ENCODE measurements around the gene SH3PXD2B. TPM values are rescaled to one million over a fixed set of nuclear protein-coding genes. Genes with fewer than 3 reads are reported as not detected.
A peak's percentile ranks its signal among the peaks of the same experiment; 100 is the strongest.

Gene SH3PXD2B
- total and polyA plus RNA-seq, 2 donors (not counting 1 experiment from before 2014, with no cell fraction given), result 12.6 to 21.1 TPM

- no peak overlapping the region for H3K9ac ChIP-seq (ENCODE audit: insufficient read depth, low read length)
- H3K36me3 ChIP-seq (ENCODE audit: control insufficient read depth, insufficient read depth, low read length), result no peaks in the 10 kb centered on the region
- H3K79me2 ChIP-seq (ENCODE audit: control insufficient read depth, insufficient read depth, low read length), result peaks cover 14% of the 10 kb centered on the region
- H3K27me3 ChIP-seq (ENCODE audit: control insufficient read depth, insufficient read depth, low read length), result no peaks in the 10 kb centered on the region
- H2AFZ ChIP-seq (ENCODE audit: low read length), result peak overlapping the region; percentile 60
- TF ChIP-seq EZH2 (IDR thresholded peaks at IDR 0.05; ENCODE audit: low read length, missing control alignments) (no peak), CTCF (conservative IDR thresholded peaks at IDR 0.05 in 1 of 2, IDR thresholded peaks at IDR 0.05 in 1 of 2; ENCODE audit: low read depth in 1 of 2, low read length in 2 of 2) (no peak)
- H3K4me2 ChIP-seq (ENCODE audit: extremely low read depth, insufficient read depth, low read length), result no peak overlapping the region
- peak overlapping the region; percentile 26 for H3K27ac ChIP-seq (ENCODE audit: insufficient read depth, low read length)
- H3K9me3 ChIP-seq (ENCODE audit: control insufficient read depth, insufficient read depth, low read depth, low read length), result no peaks in the 10 kb centered on the region
- no peaks in the 10 kb centered on the region for H4K20me1 ChIP-seq (ENCODE audit: control insufficient read depth, extremely low read depth, insufficient read depth, low read length)
- peak overlapping the region in 1 of 4 experiments; percentile 53 for H3K4me3 ChIP-seq (replicated peaks in 1 of 4; ENCODE audit: control extremely low read depth in 1 of 4, insufficient read depth in 1 of 4, low read depth in 3 of 4, low read length in 4 of 4)
- DNase-seq (ENCODE audit: low read depth in 2 of 2), result peak; percentile 61 to 78
- peaks cover 26% of the 10 kb centered on the region for H3K4me1 ChIP-seq (ENCODE audit: control insufficient read depth, extremely low read depth, insufficient read depth, low read length)
Measured at GRCh38 chr5:172455511-172456061, 1.3 kb upstream of the SH3PXD2B start.

- peak overlapping the region; percentile 89 for H3K4me2 ChIP-seq (ENCODE audit: extremely low read depth, insufficient read depth, low read length)
- no peaks in the 10 kb centered on the region for H3K27me3 ChIP-seq (ENCODE audit: control insufficient read depth, insufficient read depth, low read length)
- DNase-seq (ENCODE audit: low read depth in 2 of 2), result no peak
Measured at GRCh38 chr5:172455087-172455381, 709 bp upstream of the SH3PXD2B start.

GRCh38 chr5:172453986-172454357 lies 353 bp downstream of the SH3PXD2B start:
- Histone ChIP-seq H3K4me2 (ENCODE audit: extremely low read depth, insufficient read depth, low read length) (peak overlapping the region; percentile 96), H3K27me3 (ENCODE audit: control insufficient read depth, insufficient read depth, low read length) (no peaks in the 10 kb centered on the region), H3K9ac (ENCODE audit: insufficient read depth, low read length) (peak overlapping the region; percentile 68), H3K27ac (ENCODE audit: insufficient read depth, low read length) (peak overlapping the region; percentile 75), H4K20me1 (ENCODE audit: control insufficient read depth, extremely low read depth, insufficient read depth, low read length) (no peaks in the 10 kb centered on the region), H3K4me3 (replicated peaks in 1 of 4; ENCODE audit: control extremely low read depth in 1 of 4, insufficient read depth in 1 of 4, low read depth in 3 of 4, low read length in 4 of 4) (peak overlapping the region; percentile 69 to 98 (median 92)), H3K36me3 (ENCODE audit: control insufficient read depth, insufficient read depth, low read length) (no peaks in the 10 kb centered on the region), H3K9me3 (ENCODE audit: control insufficient read depth, insufficient read depth, low read depth, low read length) (no peaks in the 10 kb centered on the region), H2AFZ (ENCODE audit: low read length) (peak overlapping the region; percentile 45), H3K4me1 (ENCODE audit: control insufficient read depth, extremely low read depth, insufficient read depth, low read length) (peaks cover 26% of the 10 kb centered on the region), H3K79me2 (ENCODE audit: control insufficient read depth, insufficient read depth, low read length) (peaks cover 21% of the 10 kb centered on the region)
- TF ChIP-seq CTCF (conservative IDR thresholded peaks at IDR 0.05 in 1 of 2, IDR thresholded peaks at IDR 0.05 in 1 of 2; ENCODE audit: low read depth in 1 of 2, low read length in 2 of 2) (no peak), EZH2 (IDR thresholded peaks at IDR 0.05; ENCODE audit: low read length, missing control alignments) (no peak)
- DNase-seq (ENCODE audit: low read depth in 2 of 2), result peak; percentile 38 to 51

More at GRCh38 chr5:172455087-172455381, 709 bp upstream of the SH3PXD2B start:
- peak overlapping the region; percentile 47 for H3K27ac ChIP-seq (ENCODE audit: insufficient read depth, low read length)
- peaks cover 26% of the 10 kb centered on the region for H3K4me1 ChIP-seq (ENCODE audit: control insufficient read depth, extremely low read depth, insufficient read depth, low read length)
- H2AFZ ChIP-seq (ENCODE audit: low read length), result peak overlapping the region; percentile 78
- no peak overlapping the region for H3K9ac ChIP-seq (ENCODE audit: insufficient read depth, low read length)
- peaks cover 16% of the 10 kb centered on the region for H3K79me2 ChIP-seq (ENCODE audit: control insufficient read depth, insufficient read depth, low read length)
- no peaks in the 10 kb centered on the region for H4K20me1 ChIP-seq (ENCODE audit: control insufficient read depth, extremely low read depth, insufficient read depth, low read length)
- TF ChIP-seq EZH2 (IDR thresholded peaks at IDR 0.05; ENCODE audit: low read length, missing control alignments) (no peak), CTCF (conservative IDR thresholded peaks at IDR 0.05 in 1 of 2, IDR thresholded peaks at IDR 0.05 in 1 of 2; ENCODE audit: low read depth in 1 of 2, low read length in 2 of 2) (no peak)
- peak overlapping the region; percentile 43 to 62 (median 49) for H3K4me3 ChIP-seq (replicated peaks in 1 of 4; ENCODE audit: control extremely low read depth in 1 of 4, insufficient read depth in 1 of 4, low read depth in 3 of 4, low read length in 4 of 4)
- no peaks in the 10 kb centered on the region for H3K9me3 ChIP-seq (ENCODE audit: control insufficient read depth, insufficient read depth, low read depth, low read length)
- H3K36me3 ChIP-seq (ENCODE audit: control insufficient read depth, insufficient read depth, low read length), result no peaks in the 10 kb centered on the region
